ENCODE data around the gene FXN.

GRCh38 chr9:69040646-69041045, 5.1 kb downstream of the FXN start:
- no peak for TF ChIP-seq CTCF (IDR thresholded peaks at IDR 0.05; ENCODE audit: low read depth, low read length)
- TF ChIP-seq EZH2phosphoT487 (IDR thresholded peaks at IDR 0.05; ENCODE audit: low read depth): no peak
